Lower leg skin (tissue), 4 donors: ENCODE data around the gene CFAP119. TPM values are rescaled to one million over a fixed set of nuclear protein-coding genes. Genes with fewer than 3 reads are reported as not detected.

Experiments
- DNase-seq, 2 donors: peaks; one replicate each; pipeline ENCODE4 v3.0.0-alpha.2; 2019; ENCODE audit warnings: low spot score in 2 of 2
- H3K4me3 ChIP-seq: fragments of 200-600 bp; sonication (generic); 2 replicates; pipeline ENCODE4 v1.5.1; 2017; ENCODE audit warnings: mild to moderate bottlenecking, low read depth; ENCODE audit not compliant: poor library complexity, severe bottlenecking
- CTCF ChIP-seq, 3 donors: fragments of 450-650 bp; IDR thresholded peaks; one replicate each; pipeline ENCODE4 v1.5.1; 2016; ENCODE audit warnings: antibody characterized with exemption in 3 of 3, mild to moderate bottlenecking in 3 of 3, moderate library complexity in 2 of 3
- POLR2A ChIP-seq, 2 donors: fragments of 450-650 bp; IDR thresholded peaks; one replicate each; pipeline ENCODE4 v1.6.1; 2016 to 2017; ENCODE audit warnings: antibody characterized with exemption in 2 of 2, mild to moderate bottlenecking in 1 of 2, moderate library complexity in 1 of 2
- WGBS, 2 donors: methylation state at CpG; one replicate each; pipeline ENCODE4 v1.1.5; 2018; 5-methylcytosine and 5-hydroxymethylcytosine counted together
- intact Hi-C: fragments of 100-400 bp; cut with DNase I; formaldehyde crosslinking; loops from one replicate; pipeline ENCODE4 v1.15.0; 2023; ENCODE audit warnings: low total_unique reads
- total RNA-seq, 4 donors: library from RNA; depleted of rRNA; stranded (reverse); fragments of >200 nt; gene quantifications; one replicate each; pipeline ENCODE4 v1.1.0, GENCODE V29; 2016

CFAP119 gene
- total RNA-seq, 4 donors from 2014 or later, result 1.2 to 4.1 (median 2.6) TPM

GRCh38 chr16:30775392-30776188, 13.7 kb upstream of the CFAP119 start:
- intact Hi-C loops, result loop anchor here (10.0 kb wide), 1 partner anchor 51 kb away; no protein-coding TSS in a partner anchor
- TF ChIP-seq POLR2A (IDR thresholded peaks at IDR 0.05), result no peak
- no peak for TF ChIP-seq CTCF (IDR thresholded peaks at IDR 0.05)
- peak; percentile 77 to 94 for DNase-seq
- 0% methylated on average over 35 to 69 of the region's 81 CpGs for WGBS, 2 donors
- H3K4me3 ChIP-seq, result peak overlapping the region; percentile 62

- intact Hi-C loops, result loop anchor here (10.0 kb wide), 1 partner anchor 50 kb away; no protein-coding TSS in a partner anchor
Measured at GRCh38 chr16:30775131-30775391, 13.2 kb upstream of the CFAP119 start.

GRCh38 chr16:30774367-30775130, 12.7 kb upstream of the CFAP119 start:
- H3K4me3 ChIP-seq, result peak overlapping the region; percentile 62
- 45 to 58% methylated on average over 8 of the region's 8 CpGs for WGBS, 2 donors
- intact Hi-C loops, result loop anchor here (10.0 kb wide), 1 partner anchor 50 kb away; no protein-coding TSS in a partner anchor
- DNase-seq, result no peak
- TF ChIP-seq CTCF (IDR thresholded peaks at IDR 0.05), result no peak
- TF ChIP-seq POLR2A (IDR thresholded peaks at IDR 0.05), result no peak

More at GRCh38 chr16:30775131-30775391, 13.2 kb upstream of the CFAP119 start:
- DNase-seq, result no peak
- peak overlapping the region; percentile 62 for H3K4me3 ChIP-seq
- WGBS, 2 donors, result 15 to 32% methylated on average over 6 to 15 of the region's 15 CpGs
- no peak for TF ChIP-seq CTCF (IDR thresholded peaks at IDR 0.05)
- no peak for TF ChIP-seq POLR2A (IDR thresholded peaks at IDR 0.05)

GRCh38 chr16:30773826-30774225, 12.0 kb upstream of the CFAP119 start:
- intact Hi-C loops, result loop anchor here (10.0 kb wide), 1 partner anchor 49 kb away; no protein-coding TSS in a partner anchor
- H3K4me3 ChIP-seq, result no peak overlapping the region
- no peak for TF ChIP-seq POLR2A (IDR thresholded peaks at IDR 0.05)
- WGBS, 2 donors, result 87% methylated on average over 14 of the region's 14 CpGs
- DNase-seq, result no peak

GRCh38 chr16:30771726-30772125, 9.9 kb upstream of the CFAP119 start:
- TF ChIP-seq CTCF (IDR thresholded peaks at IDR 0.05) (no peak), POLR2A (IDR thresholded peaks at IDR 0.05) (no peak)
- intact Hi-C loops, result loop anchor here (10.0 kb wide), 1 partner anchor 47 kb away; no protein-coding TSS in a partner anchor
- no peak for DNase-seq
- no peak overlapping the region for H3K4me3 ChIP-seq
- 79 to 83% methylated on average over 14 of the region's 14 CpGs for WGBS, 2 donors
